T1000 (cell line): ENCODE measurements around the gene FYN.

Experiments
- DNase-seq: peaks from one replicate; lab custom pipeline; 2025; ENCODE audit warnings: mixed read lengths; lab: John Stamatoyannopoulos, UW

FYN gene

GRCh38 chr6:111880181-111880888 lies 7.1 kb upstream of the FYN start:
- DNase-seq: peak; percentile 4

- DNase-seq: no peak
These were observed 2.5 kb upstream of the FYN start for GRCh38 chr6:111875741-111876140.

GRCh38 chr6:111874025-111874415 lies 768 bp upstream of the FYN start:
- no peak for DNase-seq

- DNase-seq: peak; percentile 50
These were observed 663 bp downstream of the FYN start for GRCh38 chr6:111872401-111873177.

- no peak for DNase-seq
These were observed 1.4 kb downstream of the FYN start for GRCh38 chr6:111871725-111872400.

- DNase-seq: no peak
These were observed 2.0 kb downstream of the FYN start for GRCh38 chr6:111871207-111871606.

GRCh38 chr6:111870742-111871064 lies 2.5 kb downstream of the FYN start:
- no peak for DNase-seq

GRCh38 chr6:111870051-111870741 lies 3.1 kb downstream of the FYN start:
- DNase-seq: no peak

DNA sequence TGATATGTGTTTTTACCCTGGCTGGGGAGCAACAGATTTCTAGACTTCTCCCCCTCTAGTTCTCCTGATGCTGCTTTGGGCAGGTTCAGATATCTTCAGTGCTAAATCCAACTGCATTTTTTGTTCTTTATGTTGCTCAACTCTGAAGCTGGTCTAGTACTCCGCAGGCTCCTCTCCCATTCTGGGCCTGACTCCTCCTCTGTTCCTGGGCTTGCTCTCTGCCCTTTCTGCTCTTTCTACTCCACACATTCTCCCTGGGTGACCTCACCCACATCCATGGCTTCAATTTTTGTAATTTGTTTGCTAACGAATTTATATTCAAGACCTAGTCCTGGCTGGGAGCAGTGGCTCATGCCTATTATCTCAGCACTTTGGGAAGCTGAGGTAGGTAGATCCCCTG lies 6.4 kb downstream of the FYN start:
- DNase-seq: no peak

DNA sequence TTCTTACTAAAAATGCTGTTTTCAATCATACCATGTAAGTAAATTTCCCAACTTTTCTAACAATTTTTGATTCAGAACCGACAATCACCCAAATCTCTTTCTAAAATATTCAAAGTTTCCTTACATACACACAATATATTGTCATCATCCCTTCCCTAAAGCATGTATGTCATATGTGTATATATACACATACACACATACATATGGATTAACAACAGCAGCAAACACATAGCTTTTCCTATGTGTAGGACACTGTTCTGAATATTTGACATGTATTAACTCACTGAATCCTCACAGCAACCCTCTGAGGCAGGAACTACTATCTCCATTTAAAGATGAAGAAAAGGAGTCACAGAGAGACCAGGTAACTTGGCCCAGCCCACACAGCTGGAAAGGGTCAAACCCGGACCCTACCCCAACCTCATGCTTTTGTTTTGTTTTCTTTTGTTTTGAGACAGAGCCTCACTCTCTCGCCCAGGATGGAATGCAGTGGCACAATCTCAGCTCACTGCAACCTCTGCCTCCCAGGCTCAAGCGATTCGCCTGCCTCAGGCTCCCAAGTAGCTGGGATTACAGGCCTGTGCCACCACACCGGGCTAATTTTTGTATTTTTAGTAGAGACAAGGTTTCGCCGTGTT lies 7.2 kb downstream of the FYN start:
- no peak for DNase-seq

- no peak for DNase-seq
These were observed 8.1 kb downstream of the FYN start for GRCh38 chr6:111865049-111865585.

- no peak for DNase-seq
These were observed 8.9 kb downstream of the FYN start for GRCh38 chr6:111864138-111865048.

GRCh38 chr6:111862741-111863140 lies 10.5 kb downstream of the FYN start:
- no peak for DNase-seq

DNA sequence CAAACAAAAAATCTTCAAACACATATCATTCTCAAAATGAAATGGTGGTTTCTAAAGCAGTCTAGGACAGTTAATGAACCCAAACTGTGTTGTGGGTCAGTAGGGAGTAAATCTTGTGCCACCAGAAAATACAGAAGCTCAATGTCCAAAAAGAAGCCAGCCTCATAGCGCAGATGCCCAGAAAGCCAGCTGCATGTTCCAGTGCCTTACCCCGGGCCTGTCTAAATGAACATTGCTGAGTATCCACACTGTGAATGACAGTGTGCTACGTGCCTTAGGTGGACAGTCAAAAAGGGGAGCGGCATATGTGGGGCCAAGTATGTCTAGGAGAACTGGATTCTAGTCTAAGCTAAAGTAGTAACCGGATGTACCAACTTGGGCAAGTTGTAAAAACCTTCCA lies 10.9 kb downstream of the FYN start:
- DNase-seq: no peak

GRCh38 chr6:111861431-111861885 lies 11.8 kb downstream of the FYN start:
- DNase-seq: no peak

DNA sequence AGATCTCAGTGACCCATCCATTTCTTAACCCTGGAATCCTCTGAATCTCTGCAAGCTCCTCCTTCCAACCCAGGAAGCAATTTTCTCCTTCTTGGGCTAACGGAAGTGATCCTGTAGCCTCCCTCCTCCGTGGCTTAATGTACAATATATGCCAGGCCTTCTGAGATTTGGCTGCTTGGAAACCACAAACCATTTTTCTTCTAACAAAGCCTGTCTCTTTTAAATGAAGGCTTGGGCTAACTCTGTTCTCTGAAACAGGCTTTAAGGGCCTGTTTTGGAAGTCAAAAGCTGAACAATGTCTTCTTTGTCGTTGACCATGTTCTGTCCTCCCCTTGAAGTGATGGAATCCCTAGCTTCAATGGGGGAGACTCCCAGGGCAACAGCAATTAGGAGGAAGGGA lies 14.9 kb downstream of the FYN start:
- DNase-seq: no peak

- DNase-seq: no peak
These were observed 15.4 kb downstream of the FYN start for GRCh38 chr6:111857674-111858337.

- DNase-seq: no peak
These were observed 17.5 kb downstream of the FYN start for GRCh38 chr6:111855753-111856152.

DNA sequence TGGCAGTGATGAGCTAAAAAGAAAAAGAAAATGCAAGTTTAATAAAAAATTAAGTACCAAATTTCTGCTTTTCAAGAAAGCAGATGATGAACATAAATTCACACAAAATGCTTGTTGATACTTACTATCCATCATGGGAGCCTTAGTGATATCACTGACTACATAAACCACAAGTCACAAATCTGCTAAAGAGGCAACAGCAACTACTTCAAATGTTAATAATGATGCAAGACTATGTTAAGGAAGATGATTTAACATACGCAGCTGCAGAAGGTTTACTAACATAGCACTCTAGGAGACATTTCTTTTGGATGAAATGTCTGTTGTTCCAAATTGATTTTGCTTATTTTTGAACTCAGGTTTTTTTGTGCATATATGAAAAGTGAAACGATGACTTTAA lies 18.6 kb downstream of the FYN start:
- no peak for DNase-seq

GRCh38 chr6:111852725-111853124 lies 20.5 kb downstream of the FYN start:
- DNase-seq: no peak
